ENCODE results near the gene ZC3H8.
"Not testable (repeated sequence)": the region's sequence is repeated elsewhere in the genome, so short reads cannot be mapped to it uniquely, and the experiment has no call there.

The ZC3H8 gene

DNA sequence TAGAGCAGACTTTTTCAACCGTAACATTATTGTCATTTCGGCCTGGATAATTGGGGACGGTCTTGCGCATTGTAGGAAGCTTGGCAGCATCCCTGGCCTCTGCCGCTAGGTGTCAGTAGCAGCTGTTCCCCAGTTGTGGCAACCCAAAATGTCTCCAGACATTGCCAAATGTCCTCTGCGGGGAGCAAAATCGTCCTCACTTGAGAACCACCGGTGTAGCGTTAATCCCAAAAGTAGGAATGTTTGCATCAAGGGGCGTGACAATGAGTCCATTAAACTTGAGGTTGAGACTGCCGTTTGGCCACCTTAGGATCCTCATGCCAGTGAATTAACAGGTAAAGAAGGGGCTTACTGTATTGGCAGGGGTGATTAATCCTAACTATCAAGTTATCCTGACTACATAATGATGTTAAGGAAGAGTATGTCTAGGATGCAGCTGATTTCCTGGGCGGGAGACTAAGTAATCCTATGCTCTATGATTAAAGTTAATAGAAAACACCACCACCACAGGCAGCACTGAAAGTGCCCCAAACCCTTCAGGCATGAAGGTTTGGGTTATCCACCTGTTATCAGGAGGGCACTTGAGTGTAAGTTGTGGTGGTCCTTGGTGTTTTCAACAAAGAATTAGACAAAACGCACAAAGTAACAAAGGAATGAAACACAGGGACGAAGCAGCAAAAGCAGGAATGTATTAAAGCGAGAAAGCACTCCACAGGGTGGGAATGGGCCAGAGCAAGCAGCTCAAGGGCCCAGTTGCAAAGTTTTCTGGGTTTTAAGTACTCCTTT, 4.9 kb upstream of the ZC3H8 start:
- DNase-seq (ENCODE audit: low read depth in 2 of 2): peak; percentile 65 to 73

GRCh38 chr2:112257575-112257974, 2.7 kb upstream of the ZC3H8 start:
- DNase-seq (ENCODE audit: low read depth in 2 of 2): no peak

DNA sequence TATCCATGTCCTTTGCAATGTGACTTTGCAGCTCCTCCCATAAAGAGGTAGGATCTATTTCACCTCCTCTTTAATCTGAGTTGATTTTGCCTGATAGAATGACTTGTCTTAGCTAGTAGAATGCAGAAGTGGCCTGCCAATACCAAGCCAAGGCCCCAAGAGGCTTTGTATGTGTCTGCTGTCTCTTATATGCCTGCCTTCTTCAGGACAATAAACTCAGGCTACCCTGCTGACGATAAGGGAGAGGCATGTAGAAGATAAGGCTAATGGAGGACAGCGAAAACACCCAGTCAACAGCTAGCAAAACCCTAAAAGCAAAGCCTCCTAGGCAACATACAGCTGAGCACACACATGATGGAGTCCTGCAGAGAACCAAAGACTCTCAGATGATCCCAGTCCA, 1.8 kb upstream of the ZC3H8 start:
- DNase-seq (ENCODE audit: low read depth in 2 of 2): no peak

GRCh38 chr2:112255875-112256274, 1.0 kb upstream of the ZC3H8 start:
- no peak for DNase-seq (ENCODE audit: low read depth in 2 of 2)

GRCh38 chr2:112253261-112253815, 1.5 kb downstream of the ZC3H8 start:
- no peak for DNase-seq (ENCODE audit: low read depth in 2 of 2)

- DNase-seq (ENCODE audit: low read depth in 2 of 2): no peak
These were observed 3.6 kb downstream of the ZC3H8 start for GRCh38 chr2:112251271-112251670.

DNA sequence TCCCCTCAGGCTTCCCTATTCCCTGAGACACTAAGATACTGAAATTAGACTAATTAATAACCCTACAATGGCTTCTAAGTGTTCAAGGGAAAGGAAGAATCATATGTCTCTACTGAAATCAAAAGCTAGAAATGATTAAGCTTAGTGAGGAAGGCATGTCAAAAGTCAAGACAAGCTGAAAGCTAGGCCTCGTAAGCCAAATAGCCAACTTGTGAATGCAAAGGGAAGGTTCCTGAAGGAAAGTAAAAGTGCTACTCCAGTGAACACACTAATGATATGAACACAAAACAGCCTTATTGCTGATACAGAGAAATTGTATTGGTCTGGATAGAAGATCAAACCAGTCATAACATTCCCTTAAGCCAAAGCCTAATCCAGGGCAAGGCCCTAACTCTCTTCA, 10.0 kb downstream of the ZC3H8 start:
- no peak for DNase-seq (ENCODE audit: low read depth in 2 of 2)

DNA sequence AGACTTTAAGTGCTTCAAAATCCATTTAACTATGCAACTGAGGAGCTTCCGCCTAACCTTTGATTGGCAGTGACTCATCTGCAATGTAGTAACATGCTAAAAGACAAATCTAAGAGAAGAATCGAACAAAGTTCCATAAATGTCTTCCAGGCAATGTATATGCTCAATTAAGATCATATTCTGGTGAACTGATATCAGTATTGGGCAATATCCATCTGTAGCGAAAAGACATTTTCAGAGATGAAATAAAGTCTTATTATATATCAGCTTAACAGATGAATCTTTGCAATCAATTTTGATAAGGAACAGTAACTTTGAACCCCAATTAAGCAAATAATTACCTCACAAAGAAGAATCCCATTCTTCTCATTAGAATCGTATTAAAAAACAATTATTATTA, 11.6 kb downstream of the ZC3H8 start:
- DNase-seq (ENCODE audit: low read depth in 2 of 2): no peak

- DNase-seq (ENCODE audit: low read depth in 2 of 2): no peak
These were observed 12.5 kb downstream of the ZC3H8 start for GRCh38 chr2:112242384-112242783.

GRCh38 chr2:112239862-112240261, 15.0 kb downstream of the ZC3H8 start:
- DNase-seq (ENCODE audit: low read depth in 2 of 2): no peak

- DNase-seq (ENCODE audit: low read depth in 2 of 2): no peak
These were observed 24.5 kb downstream of the ZC3H8 start for GRCh38 chr2:112230371-112230770.

- no peak for DNase-seq (ENCODE audit: low read depth in 2 of 2)
These were observed 25.5 kb downstream of the ZC3H8 start for GRCh38 chr2:112229348-112229747.

DNA sequence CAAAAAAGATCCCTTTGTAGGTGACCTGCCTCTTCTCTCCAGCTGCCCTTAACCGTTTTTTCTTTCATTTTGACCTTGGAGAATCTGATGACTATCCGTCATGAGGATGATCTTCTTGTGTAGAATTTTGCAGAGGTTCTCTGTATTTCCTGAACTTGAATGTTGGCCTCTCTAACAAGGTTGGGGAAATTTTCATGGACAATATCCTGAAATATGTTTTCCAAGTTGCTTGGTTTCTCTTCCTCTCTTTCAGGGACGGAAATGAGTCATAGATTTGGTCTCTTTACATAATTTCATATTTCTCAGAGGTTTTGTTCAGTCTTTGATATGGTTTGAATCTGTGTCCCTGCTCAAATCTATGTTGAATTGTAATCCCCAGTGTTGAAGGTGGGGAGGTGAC, 34.0 kb downstream of the ZC3H8 start:
- no peak for DNase-seq (ENCODE audit: low read depth in 2 of 2)

DNA sequence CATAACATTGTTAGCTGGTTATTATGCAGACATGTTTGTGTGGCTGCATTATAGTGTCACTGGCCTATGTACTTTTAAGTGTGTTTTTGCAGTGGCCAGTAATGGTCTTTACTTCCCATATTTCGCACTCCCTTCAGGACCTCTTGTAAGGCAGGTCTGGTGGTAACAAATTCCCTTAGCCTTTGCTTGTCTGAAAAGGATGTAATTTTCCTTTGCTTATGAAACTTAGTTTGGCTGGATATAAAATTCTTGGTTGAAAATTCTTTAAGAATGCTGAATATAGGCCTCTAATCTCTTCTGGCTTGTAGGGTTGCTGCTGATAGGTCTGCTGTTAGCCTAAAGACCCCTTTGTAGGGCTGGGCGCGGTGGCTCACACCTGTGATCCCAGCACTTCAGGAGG, 34.7 kb downstream of the ZC3H8 start:
- DNase-seq (ENCODE audit: low read depth in 2 of 2): no peak

- DNase-seq (ENCODE audit: low read depth in 2 of 2): no peak
These were observed 37.0 kb downstream of the ZC3H8 start for GRCh38 chr2:112217854-112218253.

DNA sequence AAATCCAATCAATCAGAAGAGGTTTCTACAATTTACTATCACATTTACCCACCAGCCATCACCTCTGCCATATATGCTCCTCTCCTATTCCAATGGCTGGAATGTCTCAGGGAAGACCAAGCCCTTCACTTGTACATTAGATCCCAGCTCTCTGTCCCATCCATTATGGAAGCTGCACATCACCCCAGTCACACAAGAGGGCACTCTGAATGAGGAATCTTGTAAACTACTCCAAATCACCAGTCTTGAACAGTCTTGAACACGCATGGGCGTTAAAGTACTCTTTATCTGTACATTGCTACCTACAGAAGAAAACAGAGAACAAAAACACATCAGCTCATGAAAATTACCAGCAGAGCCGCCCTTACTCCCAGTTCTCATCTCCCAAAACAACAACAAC, 38.7 kb downstream of the ZC3H8 start:
- DNase-seq (ENCODE audit: low read depth in 2 of 2): no peak

DNA sequence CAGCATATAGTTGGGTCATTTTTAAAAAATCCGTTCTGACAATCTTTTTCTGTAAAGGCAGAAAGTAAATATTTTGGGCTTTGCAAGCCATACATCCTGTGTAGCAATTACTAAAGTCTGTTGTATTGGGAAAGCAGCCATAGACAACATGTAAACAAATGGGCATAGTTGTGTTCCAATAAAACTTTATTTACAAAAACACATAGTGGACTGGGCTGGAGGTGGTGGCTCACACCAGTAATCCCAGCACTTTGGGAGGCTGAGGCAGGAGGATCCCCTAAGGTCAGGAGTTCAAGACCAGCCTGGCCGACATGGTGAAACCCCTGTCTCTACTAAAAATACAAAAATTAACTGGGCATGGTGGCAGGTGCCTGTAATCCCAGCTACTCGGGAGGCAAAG, 46.9 kb downstream of the ZC3H8 start:
- not testable (repeated sequence) for DNase-seq (ENCODE audit: low read depth in 2 of 2)

- DNase-seq (ENCODE audit: low read depth in 2 of 2): no peak
These were observed 50.4 kb downstream of the ZC3H8 start for GRCh38 chr2:112204411-112204810.

DNA sequence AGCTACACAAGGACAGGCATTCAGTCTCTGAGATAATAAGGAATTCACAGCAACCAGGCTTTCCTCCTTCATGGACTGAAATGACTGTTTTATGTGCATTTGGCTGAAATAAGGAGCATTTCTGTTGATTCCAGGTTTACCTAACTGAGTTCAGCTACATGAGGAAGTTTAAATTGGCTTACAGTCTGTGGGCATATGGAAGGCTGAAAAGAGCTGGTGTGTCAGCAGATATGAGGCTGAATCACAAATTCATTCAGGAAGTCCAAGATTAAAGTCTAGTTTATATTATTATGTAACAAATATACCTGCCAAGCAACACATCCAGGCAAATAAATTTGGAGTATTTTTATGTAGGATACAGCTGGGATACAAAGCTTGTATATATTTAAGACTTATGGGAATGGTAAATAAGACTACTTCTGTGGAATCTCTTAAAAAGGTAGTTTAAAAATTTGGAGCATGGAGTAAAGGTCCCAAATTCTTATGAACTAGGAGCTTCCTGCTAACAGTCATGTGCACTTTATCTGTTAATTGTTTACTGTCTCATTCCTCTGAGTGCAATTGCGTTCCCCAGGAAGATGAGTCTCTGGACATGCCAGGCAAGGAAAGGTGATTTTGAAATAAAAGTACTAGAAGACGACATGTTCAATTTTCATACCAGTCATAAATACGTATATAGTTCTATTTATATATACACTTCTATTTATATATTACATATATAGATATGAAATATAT, 53.0 kb downstream of the ZC3H8 start:
- no peak for DNase-seq (ENCODE audit: low read depth in 2 of 2)

DNA sequence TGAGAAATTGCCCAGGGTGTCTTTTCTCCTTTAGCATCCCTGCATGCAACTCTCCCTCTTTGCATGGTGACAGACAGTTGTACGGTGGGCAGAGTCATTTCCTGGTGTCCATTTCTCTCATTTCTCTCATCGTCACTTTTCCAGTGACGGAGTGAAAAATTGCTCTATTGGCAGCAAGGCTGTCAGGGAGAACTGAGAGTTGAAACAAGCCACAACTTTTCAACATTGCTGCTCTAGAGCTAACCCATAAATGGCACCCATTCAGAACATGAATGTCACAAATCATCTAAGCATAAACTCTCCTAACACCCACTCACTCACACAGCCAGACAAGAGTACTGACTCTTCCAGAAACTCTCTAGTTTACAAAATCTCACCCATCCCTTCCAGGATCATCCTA, 55.7 kb downstream of the ZC3H8 start:
- no peak for DNase-seq (ENCODE audit: low read depth in 2 of 2)

- DNase-seq (ENCODE audit: low read depth in 2 of 2): no peak
These were observed 56.1 kb downstream of the ZC3H8 start for GRCh38 chr2:112198780-112199179.

- DNase-seq (ENCODE audit: low read depth in 2 of 2): no peak
These were observed 57.0 kb downstream of the ZC3H8 start for GRCh38 chr2:112197868-112198267.

- no peak for DNase-seq (ENCODE audit: low read depth in 2 of 2)
These were observed 58.9 kb downstream of the ZC3H8 start for GRCh38 chr2:112195950-112196349.

Data from activated CD8-positive, alpha-beta memory T cell treated with anti-CD3 and anti-CD28 coated beads for 4 hours (primary cell).